ENCODE measurements around the gene TADA2B.

Gene TADA2B

GRCh38 chr4:7016086-7016485, 27.1 kb upstream of the TADA2B start:
- no peak for TF ChIP-seq TAF1 (IDR thresholded peaks at IDR 0.05; ENCODE audit: low read depth, low read length)
- DNase-seq (ENCODE audit: insufficient read length, low spot score), result no peak
- no peak for FAIRE-seq

GRCh38 chr4:7016512-7016911, 26.7 kb upstream of the TADA2B start:
- DNase-seq (ENCODE audit: insufficient read length, low spot score), result no peak
- TF ChIP-seq PAX5 (IDR thresholded peaks at IDR 0.05; ENCODE audit: insufficient read depth, low read length, severe bottlenecking) (no peak), SPI1 (IDR thresholded peaks at IDR 0.05; ENCODE audit: low read depth, low read length) (no peak), POLR2A (IDR thresholded peaks at IDR 0.05; ENCODE audit: low read depth, low read length) (no peak)
- FAIRE-seq, result no peak

- DNase-seq (ENCODE audit: insufficient read length, low spot score) (no peak), FAIRE-seq (no peak)
- no peak for TF ChIP-seq SPI1 (IDR thresholded peaks at IDR 0.05; ENCODE audit: low read depth, low read length)
- no peak for TF ChIP-seq TAF1 (IDR thresholded peaks at IDR 0.05; ENCODE audit: low read depth, low read length)
- TF ChIP-seq PAX5 (IDR thresholded peaks at IDR 0.05; ENCODE audit: insufficient read depth, low read length, severe bottlenecking), result no peak
- TF ChIP-seq POLR2AphosphoS5 (IDR thresholded peaks at IDR 0.05; ENCODE audit: low read depth, low read length), result no peak
- TF ChIP-seq POLR2A (IDR thresholded peaks at IDR 0.05; ENCODE audit: low read depth, low read length), result no peak
- no peak for TF ChIP-seq POU2F2 (IDR thresholded peaks at IDR 0.05; ENCODE audit: low read depth, low read length)
These were observed 25.6 kb upstream of the TADA2B start for GRCh38 chr4:7017446-7018048.

GRCh38 chr4:7018281-7018680, 24.9 kb upstream of the TADA2B start:
- no peak for FAIRE-seq
- no peak for DNase-seq (ENCODE audit: insufficient read length, low spot score)
- TF ChIP-seq PAX5 (IDR thresholded peaks at IDR 0.05; ENCODE audit: insufficient read depth, low read length, severe bottlenecking) (no peak), POLR2AphosphoS5 (IDR thresholded peaks at IDR 0.05; ENCODE audit: low read depth, low read length) (no peak), POU2F2 (IDR thresholded peaks at IDR 0.05; ENCODE audit: low read depth, low read length) (no peak)

GRCh38 chr4:7019367-7019766, 23.8 kb upstream of the TADA2B start:
- DNase-seq (ENCODE audit: insufficient read length, low spot score) (no peak), FAIRE-seq (no peak)
- TF ChIP-seq POU2F2 (IDR thresholded peaks at IDR 0.05; ENCODE audit: low read depth, low read length) (no peak), POLR2AphosphoS5 (IDR thresholded peaks at IDR 0.05; ENCODE audit: low read depth, low read length) (no peak), POLR2A (IDR thresholded peaks at IDR 0.05; ENCODE audit: low read depth, low read length) (no peak), TAF1 (IDR thresholded peaks at IDR 0.05; ENCODE audit: low read depth, low read length) (no peak), PAX5 (IDR thresholded peaks at IDR 0.05; ENCODE audit: insufficient read depth, low read length, severe bottlenecking) (no peak), SPI1 (IDR thresholded peaks at IDR 0.05; ENCODE audit: low read depth, low read length) (no peak)

- FAIRE-seq (no peak), DNase-seq (ENCODE audit: insufficient read length, low spot score) (no peak)
- TF ChIP-seq POLR2AphosphoS5 (IDR thresholded peaks at IDR 0.05; ENCODE audit: low read depth, low read length), result no peak
- TF ChIP-seq PAX5 (IDR thresholded peaks at IDR 0.05; ENCODE audit: insufficient read depth, low read length, severe bottlenecking), result no peak
- no peak for TF ChIP-seq POLR2A (IDR thresholded peaks at IDR 0.05; ENCODE audit: low read depth, low read length)
- TF ChIP-seq TAF1 (IDR thresholded peaks at IDR 0.05; ENCODE audit: low read depth, low read length), result no peak
- TF ChIP-seq POU2F2 (IDR thresholded peaks at IDR 0.05; ENCODE audit: low read depth, low read length), result no peak
- no peak for TF ChIP-seq SPI1 (IDR thresholded peaks at IDR 0.05; ENCODE audit: low read depth, low read length)
These were observed 22.9 kb upstream of the TADA2B start for GRCh38 chr4:7020290-7020689.

- no peak for DNase-seq (ENCODE audit: insufficient read length, low spot score)
- TF ChIP-seq POLR2A (IDR thresholded peaks at IDR 0.05; ENCODE audit: low read depth, low read length) (no peak), PAX5 (IDR thresholded peaks at IDR 0.05; ENCODE audit: insufficient read depth, low read length, severe bottlenecking) (no peak), TAF1 (IDR thresholded peaks at IDR 0.05; ENCODE audit: low read depth, low read length) (no peak), SPI1 (IDR thresholded peaks at IDR 0.05; ENCODE audit: low read depth, low read length) (no peak), POLR2AphosphoS5 (IDR thresholded peaks at IDR 0.05; ENCODE audit: low read depth, low read length) (no peak), POU2F2 (IDR thresholded peaks at IDR 0.05; ENCODE audit: low read depth, low read length) (no peak)
- FAIRE-seq, result no peak
These were observed 22.3 kb upstream of the TADA2B start for GRCh38 chr4:7020856-7021255.

GRCh38 chr4:7021355-7021754, 21.8 kb upstream of the TADA2B start:
- TF ChIP-seq POU2F2 (IDR thresholded peaks at IDR 0.05; ENCODE audit: low read depth, low read length) (no peak), POLR2A (IDR thresholded peaks at IDR 0.05; ENCODE audit: low read depth, low read length) (no peak), POLR2AphosphoS5 (IDR thresholded peaks at IDR 0.05; ENCODE audit: low read depth, low read length) (no peak), PAX5 (IDR thresholded peaks at IDR 0.05; ENCODE audit: insufficient read depth, low read length, severe bottlenecking) (no peak), SPI1 (IDR thresholded peaks at IDR 0.05; ENCODE audit: low read depth, low read length) (no peak), TAF1 (IDR thresholded peaks at IDR 0.05; ENCODE audit: low read depth, low read length) (no peak)
- DNase-seq (ENCODE audit: insufficient read length, low spot score), result no peak
- FAIRE-seq, result no peak

GRCh38 chr4:7021930-7022664, 21.1 kb upstream of the TADA2B start:
- TF ChIP-seq POLR2A (IDR thresholded peaks at IDR 0.05; ENCODE audit: low read depth, low read length) (no peak), POU2F2 (IDR thresholded peaks at IDR 0.05; ENCODE audit: low read depth, low read length) (no peak), POLR2AphosphoS5 (IDR thresholded peaks at IDR 0.05; ENCODE audit: low read depth, low read length) (no peak), SPI1 (IDR thresholded peaks at IDR 0.05; ENCODE audit: low read depth, low read length) (no peak), TAF1 (IDR thresholded peaks at IDR 0.05; ENCODE audit: low read depth, low read length) (no peak), PAX5 (IDR thresholded peaks at IDR 0.05; ENCODE audit: insufficient read depth, low read length, severe bottlenecking) (no peak)
- DNase-seq (ENCODE audit: insufficient read length, low spot score) (no peak), FAIRE-seq (no peak)

- no peak for FAIRE-seq
- no peak for DNase-seq (ENCODE audit: insufficient read length, low spot score)
- TF ChIP-seq PAX5 (IDR thresholded peaks at IDR 0.05; ENCODE audit: insufficient read depth, low read length, severe bottlenecking), result no peak
- no peak for TF ChIP-seq POLR2A (IDR thresholded peaks at IDR 0.05; ENCODE audit: low read depth, low read length)
- TF ChIP-seq TAF1 (IDR thresholded peaks at IDR 0.05; ENCODE audit: low read depth, low read length), result no peak
- TF ChIP-seq SPI1 (IDR thresholded peaks at IDR 0.05; ENCODE audit: low read depth, low read length), result no peak
- no peak for TF ChIP-seq POLR2AphosphoS5 (IDR thresholded peaks at IDR 0.05; ENCODE audit: low read depth, low read length)
- TF ChIP-seq POU2F2 (IDR thresholded peaks at IDR 0.05; ENCODE audit: low read depth, low read length), result no peak
These were observed 19.7 kb upstream of the TADA2B start for GRCh38 chr4:7023486-7023885.
